NCI-H2081 treated with DMSO at 0.1 percent for 48 hours (cell line): ENCODE results near the gene OR51A7.
"Not testable (repeated sequence)": the region's sequence is repeated elsewhere in the genome, so short reads cannot be mapped to it uniquely, and the experiment has no call there.

Experiments
- DNase-seq: peaks from one replicate; lab custom pipeline; 2025; lab: John Stamatoyannopoulos, UW

The OR51A7 gene

GRCh38 chr11:4955613-4956012 lies 52.0 kb downstream of the OR51A7 start, which contains the start of gene OR51A2:
OR51A2 (minus strand) TSS chr11:4955713; CDS start chr11:4955713, 0 bp downstream.
- not testable (repeated sequence) for DNase-seq

DNA sequence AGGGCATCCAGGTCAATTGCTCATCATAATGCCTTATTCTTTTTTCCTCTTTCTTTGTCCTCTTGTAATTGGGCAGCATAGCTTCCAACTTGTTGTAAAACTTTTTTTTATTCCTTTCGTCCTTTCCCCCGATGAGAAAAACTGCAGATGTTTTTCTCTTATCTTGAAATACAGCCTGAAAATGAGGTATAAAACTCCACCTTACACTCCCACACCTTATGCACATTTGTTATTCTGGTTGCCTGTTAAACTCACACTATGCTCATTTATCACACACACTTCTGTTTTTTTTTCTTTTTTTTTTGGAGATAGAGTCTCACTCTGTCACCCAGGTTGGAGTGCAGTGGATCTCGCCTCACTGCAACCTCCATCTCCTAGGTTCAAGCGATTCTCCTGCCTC lies 53.8 kb downstream of the OR51A7 start:
- no peak for DNase-seq
